Measurements from ENCODE around the gene RTP1.
"Not testable (repeated sequence)": the region's sequence is repeated elsewhere in the genome, so short reads cannot be mapped to it uniquely, and the experiment has no call there.

The RTP1 gene, protein sequence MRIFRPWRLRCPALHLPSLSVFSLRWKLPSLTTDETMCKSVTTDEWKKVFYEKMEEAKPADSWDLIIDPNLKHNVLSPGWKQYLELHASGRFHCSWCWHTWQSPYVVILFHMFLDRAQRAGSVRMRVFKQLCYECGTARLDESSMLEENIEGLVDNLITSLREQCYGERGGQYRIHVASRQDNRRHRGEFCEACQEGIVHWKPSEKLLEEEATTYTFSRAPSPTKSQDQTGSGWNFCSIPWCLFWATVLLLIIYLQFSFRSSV

DNA sequence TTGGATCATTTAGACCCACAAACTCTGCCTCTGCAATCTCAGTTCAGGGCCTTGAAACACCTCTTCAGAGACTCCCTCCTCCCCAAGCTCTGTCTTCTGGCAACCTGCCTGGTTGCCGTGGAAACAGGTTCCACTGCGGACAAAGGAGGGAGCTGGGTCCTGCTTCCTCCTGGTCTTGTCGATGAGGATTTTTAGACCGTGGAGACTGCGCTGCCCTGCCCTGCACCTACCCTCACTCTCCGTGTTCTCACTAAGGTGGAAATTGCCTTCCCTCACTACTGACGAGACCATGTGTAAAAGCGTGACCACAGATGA, at the start of gene RTP1:
TSS of gene RTP1 (plus strand) at position 152 of the 315 bp plus-strand sequence. CDS start at position 182, 30 bp downstream.
- DNase-seq: no peak

DNA sequence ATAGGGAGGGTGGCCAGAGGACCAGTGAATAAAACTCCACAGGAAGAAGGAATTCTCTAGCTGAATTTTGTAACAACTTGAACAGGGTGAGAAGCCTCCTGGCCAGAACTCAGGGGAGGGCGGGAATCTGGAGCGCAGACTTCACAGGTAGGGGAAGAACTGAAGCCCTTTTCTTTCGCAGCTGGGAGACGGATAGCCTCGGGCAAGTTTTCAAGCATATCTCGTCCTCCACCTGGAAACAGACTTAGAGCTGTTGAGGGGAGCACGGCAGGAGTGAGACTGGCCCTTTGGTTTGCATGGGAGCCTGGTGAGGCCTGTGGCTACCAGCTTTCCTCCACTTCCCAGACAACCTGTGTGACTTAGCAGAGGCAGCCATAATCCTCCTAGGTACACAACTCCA, 47.1 kb upstream of the RTP1 start:
- no peak for DNase-seq

DNA sequence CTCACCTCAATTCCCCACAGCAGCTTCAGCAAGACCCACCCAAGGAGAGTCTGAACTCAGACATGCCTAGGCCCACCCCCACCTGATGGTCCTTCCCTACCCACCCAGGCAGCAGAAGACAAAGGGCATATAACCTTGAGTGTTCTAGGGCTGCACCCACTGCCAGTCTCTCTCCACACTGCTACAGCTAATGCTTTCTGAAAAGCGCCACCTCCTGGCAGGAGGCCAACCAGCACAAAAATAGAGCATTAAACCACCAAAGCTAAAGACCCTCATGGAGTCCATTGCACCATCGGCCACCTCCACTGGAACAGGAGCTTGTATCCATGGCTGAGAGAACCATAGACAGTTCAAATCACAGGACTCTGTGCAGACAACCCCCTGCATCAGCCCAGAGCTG, 46.7 kb upstream of the RTP1 start:
- DNase-seq: peak; percentile 49

DNA sequence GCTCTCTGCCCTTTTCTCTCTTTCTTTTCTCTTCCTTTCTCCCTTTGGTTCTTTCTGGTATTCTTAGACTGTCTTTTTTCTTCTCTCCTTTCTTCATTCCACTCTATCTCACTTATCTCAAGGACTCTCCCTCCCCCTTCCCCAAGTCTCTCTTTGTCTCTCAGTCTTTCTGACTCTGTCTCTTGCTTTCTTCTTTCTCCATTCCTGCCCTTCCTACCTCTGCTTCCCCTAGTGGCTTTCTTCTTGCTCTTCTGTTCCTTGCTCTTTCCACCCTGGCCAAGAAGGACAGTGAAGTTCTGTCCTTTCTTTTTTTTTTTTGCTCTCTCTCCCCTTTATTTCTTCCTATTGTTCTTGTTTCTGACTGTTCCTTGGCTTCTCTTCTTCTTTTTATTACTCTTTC, 35.7 kb upstream of the RTP1 start:
- no peak for DNase-seq

DNA sequence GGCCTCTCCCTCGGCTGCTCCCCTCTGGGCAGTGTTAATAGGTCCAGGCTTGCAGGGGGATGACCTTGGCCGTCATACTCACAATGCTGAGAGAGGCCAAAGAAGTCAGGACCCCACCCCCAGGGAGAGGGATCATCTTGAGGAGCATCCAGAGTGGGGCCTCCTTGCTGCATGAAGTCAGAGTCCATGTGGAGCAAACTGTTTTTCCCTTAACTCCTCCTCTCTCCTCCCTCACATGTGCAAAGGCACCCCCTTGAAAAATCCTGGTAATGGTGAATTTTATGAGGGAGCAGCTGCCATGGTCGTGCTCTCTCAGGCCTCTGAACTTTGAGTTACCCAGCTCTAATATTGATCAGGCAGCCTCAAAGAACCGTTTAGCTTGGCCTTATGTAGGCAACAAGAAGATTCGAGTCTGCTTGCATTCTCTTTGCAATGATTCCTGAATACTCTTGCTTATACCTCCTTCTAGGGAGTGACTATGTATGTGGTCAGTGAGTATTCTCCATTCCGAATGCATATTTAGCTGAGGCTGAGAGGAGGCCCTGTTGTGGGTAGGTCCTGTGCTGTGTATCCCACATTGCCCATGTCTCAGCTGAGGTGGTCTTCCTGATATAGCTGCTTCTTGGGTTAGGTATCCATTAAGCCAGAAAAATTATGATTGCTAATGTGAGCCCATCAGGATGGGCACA, 34.9 kb upstream of the RTP1 start:
- DNase-seq: no peak

DNA sequence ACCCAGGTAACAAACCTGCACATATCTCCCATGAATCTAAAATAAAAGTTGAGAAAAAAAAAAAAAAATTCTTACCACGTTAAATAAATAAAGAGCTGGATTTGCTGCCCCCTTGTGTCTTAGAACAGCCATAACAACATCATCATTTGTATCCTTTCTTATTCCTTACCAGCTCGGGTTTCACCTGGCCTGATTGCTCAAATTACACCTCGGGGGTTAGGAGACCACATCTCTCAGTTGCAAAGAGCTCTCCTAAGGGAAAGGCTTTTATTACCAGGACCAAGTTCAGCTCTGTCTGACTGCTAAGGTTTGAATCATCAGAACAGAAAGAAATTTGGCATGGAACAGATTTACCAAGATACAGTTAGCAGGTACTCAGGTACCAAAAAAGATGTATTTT, 32.1 kb upstream of the RTP1 start:
- peak; percentile 21 for DNase-seq

DNA sequence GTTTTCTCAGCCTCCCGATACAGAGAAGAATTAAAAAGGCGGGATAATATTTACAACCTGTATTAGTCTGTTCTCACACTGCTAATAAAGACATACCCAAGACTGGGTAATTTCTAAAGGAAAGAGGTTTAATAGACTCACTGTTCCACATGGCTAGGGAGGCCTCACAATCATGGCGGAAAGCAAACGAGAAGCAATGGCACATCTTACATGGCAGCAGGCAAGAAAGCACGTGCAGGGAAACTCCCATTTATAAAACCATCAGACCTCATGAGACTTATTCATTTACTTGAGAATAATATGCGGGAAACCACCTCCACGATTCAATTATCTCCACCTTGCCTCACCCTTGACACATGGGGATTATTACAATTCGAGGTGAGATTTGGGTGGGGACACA, 30.5 kb upstream of the RTP1 start:
- DNase-seq: no peak

DNA sequence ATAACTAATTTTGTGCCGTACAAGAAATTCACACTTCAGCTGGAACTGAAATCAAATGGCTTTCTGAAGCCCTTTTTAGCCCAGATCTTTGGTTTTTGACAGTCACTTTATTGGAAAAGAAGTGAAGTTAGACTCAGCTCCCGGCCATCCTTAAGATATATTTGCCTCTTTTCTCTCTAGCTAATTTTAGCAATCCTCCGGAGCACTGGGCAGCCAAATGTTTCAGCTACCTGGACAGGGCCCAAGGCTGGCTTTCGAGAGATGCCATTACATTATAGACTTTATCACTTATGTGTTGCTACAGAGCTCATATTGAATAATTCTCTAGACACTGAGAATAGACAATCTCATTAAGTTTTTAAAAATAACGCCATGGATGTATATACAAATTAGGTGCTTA, 29.5 kb upstream of the RTP1 start:
- DNase-seq: no peak

DNA sequence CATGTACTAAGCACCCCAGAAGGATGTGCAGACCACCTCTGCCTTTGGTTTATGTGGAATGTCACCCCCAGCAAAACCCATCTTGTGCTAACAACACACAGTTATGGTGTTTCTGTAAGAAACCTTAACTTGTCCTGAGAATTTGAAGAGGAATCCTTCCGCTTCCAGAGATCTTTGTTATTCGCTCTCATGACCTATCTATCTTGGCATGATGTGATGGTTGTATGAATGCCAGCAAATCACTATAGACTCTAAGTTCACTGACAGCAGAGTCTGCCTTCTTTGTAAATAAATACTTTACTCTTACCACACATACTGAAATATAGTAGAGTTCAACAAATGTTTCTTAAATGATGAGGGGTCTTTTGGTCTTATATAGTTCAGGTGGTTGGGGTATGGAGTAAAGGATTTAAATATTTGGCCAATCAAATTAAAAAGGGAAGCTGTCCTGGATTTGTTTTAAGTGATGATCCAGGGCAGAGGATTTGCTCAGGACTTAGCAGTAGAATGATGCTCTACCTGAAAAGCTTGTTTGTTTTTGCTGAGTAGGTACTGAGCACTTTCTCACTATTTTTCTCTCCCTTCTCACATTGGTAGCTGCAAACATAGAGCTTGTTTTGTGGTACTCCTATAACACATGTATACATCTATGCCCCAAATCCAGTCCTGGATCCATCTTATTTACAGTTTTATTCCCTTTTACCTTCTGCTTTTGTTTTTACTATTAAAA, 27.9 kb upstream of the RTP1 start:
- DNase-seq: no peak

DNA sequence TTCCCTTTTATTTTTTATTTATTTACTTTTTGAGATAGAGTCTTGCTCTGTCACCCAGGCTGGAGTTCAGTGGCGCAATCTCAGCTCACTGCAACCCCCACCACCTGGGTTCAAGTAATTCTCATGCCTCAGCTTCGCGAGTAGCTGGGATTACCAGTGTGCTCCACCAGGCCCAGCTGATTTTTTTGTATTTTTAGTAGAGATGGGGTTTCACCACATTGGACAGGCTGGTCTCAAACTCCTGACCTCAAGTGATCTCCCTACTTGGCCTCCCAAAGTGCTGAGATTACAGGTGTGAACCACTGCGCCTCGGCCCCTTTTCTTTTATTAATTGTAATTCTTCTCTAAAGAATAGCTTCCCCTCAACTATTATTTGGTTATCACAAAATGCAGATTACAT, 26.4 kb upstream of the RTP1 start:
- DNase-seq: not testable (repeated sequence)

DNA sequence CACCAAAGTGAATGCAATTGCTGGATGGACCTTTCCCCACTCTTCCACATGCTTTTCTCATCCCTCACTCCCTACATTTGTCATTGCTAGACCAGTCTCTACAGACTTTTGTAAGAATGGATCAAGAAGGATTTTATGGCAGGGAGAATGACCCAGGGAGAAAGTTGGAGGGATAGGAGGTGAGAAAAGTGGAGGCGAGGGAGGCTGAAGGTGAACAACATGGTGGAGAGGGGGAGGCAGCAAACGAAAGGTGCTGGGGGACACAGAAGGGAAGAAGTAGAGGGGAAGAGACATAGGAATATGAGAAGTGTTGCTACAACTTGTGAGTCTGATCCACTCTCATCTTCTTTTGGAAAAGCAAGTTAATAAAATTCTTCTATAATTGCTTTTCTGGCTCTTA, 24.4 kb upstream of the RTP1 start:
- no peak for DNase-seq

DNA sequence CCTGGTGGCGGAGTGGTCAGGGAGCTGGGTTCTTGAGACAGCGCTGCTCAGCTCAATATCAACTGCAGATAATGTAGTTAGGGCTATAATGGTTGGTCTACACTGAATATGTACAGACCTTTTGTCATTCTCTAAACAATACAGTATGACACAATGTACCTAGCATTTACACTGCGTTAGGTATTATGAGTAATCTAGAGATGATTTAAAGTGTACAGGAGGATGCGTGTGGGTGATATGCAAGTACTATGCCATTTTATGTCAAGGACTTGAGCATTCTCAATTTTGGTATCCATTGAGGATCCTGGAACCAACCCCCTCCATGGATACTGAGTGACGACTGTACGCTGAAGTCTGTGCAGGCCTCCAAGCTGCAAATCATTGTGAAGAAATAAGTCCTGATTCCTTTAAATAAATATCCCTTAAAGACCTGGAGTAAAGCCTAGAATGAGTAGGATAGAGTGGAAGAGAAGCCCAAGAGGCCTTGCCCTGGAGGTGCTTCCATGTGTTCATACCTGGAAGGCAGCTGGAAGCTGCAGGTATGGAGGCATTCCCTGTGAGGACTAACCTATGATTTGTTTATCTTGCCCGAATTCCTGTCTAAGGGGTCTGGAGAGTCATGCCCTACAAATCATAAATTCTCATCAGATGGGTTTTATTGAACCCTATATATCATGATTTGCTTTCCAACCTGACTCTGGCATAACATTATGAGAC, 15.7 kb upstream of the RTP1 start:
- DNase-seq: no peak

DNA sequence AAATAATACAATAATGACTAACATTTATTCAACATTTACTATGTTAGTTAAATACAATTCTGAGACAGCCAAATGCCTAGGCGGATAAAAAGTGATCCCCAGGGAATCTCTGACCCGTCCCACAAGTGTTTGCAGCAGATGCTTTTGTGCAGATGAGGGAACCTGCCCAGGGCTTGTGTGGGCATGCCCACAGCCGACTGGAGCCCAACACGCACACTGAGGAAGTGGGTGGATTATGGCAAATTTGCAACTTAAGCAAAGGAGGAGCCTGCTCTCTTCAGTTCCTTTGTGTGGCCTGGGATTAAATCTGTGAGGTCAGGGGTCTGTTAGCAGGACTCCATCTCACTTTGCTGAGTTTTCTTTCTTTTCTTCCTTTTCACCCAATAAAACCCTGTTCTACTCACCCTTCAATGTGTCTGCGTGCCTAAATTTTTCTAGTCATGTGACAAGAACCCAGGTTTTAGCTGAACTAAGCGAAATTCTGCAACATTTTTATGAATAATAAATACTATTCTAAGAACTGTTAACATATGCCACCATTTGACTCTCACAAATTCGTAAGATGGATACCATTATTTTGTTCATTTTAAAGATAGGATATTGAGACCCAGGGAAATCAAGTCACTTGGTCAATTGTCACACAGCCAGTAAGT, 13.9 kb upstream of the RTP1 start:
- DNase-seq: no peak

DNA sequence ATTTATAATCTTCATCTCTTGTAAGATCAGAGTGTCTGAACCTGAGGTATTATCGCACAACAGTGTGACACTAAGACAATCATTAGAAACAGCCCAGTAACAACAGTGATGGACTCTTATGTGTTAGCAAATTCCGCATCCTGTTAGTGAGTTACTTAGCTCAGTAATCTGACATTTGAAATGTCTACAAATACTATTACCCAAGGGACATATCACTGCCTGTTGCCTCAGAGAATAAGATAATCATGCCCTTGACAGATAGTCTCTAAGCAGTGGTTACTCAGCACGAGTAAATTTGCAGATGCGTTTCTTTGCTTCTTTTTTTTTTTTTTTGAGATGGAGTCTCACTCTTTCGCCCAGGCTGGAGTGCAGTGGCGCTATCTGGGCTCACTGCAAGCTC, 13.4 kb upstream of the RTP1 start:
- no peak for DNase-seq

DNA sequence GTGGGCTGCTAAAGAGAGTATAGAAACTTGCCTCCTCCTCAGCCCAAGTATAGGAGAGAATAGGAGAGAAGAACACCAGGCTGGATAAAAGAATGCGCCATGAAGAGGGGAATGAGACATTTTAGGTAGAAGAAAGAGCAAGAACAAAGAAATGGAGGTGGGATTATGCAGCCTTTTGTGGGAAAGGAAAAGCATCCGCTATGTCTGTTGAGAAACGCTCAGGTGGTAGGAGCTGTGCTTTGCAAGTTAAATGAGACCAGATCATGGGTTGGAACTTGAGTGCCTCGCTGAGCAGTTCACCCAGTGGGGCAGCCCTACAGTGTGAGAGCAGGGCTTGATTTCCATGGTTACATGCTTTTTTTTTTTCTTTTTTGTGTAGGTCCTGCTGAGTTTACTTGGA, 11.5 kb upstream of the RTP1 start:
- no peak for DNase-seq

DNA sequence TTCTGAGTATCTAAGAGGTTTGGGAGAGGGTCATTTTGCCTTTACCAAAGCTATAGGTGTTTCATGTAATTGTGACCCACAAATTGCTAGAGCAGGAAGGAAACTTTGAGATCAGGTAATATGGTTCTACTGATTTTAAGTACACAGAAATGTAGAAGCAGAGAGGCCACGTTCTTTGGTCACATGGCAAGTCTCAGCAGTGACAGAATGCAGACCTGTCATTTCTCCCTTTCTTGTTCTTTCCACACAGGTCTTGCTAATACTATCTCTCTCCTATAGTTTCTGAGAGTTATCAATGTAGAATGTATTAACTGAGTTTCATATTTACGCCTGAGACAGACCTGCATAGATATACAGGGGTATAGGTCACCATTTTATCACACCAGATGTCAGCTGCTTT, 10.9 kb upstream of the RTP1 start:
- DNase-seq: no peak

DNA sequence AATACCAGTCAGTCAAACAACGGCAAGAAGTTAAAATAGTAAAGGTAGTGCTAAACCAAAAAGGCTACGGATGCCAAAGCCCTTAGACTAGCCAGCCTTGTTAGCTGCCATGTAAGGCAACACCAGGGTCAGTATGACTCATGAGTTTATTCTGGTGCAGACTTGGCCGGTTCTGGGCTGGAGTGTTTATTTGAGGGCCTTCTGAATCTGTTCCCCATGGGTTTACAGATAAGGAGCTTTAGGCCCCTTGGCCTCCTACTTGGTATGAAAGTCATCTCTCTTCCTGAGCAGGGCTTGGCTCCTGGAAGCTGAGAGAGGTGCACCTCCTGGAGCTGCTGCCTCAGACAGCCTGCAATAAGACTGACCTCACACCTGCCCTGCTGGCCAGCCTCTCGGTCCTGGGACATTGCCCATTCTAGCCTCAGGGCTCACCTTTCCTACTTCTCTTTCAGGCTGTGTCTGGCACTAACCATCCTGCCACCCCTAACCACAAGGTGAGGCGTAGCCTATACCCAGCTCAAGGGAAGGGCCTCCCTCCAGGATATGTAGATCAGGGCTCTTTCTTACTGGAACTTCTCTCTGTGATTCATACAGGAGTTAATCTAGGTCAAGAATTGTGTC, 10.4 kb upstream of the RTP1 start:
- DNase-seq: no peak

DNA sequence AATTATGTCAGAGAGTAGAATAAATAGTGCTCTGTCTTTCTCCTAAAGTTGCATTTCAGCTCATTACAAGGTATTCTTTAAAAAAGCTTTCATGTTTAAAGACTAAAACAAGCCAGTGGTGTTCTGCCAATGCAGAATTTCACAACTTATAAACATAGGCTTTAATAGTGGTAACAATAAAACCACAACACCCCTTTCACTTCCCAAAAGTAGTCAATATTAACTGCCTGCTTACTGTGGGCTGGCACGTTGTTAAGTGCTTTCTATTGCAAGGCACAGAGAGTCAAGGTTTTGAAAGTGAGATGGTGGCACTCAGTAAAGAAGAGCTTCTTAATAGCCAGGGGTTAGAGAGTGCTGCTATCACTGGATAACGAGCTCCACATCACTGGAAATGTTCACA, 8.4 kb upstream of the RTP1 start:
- DNase-seq: no peak

DNA sequence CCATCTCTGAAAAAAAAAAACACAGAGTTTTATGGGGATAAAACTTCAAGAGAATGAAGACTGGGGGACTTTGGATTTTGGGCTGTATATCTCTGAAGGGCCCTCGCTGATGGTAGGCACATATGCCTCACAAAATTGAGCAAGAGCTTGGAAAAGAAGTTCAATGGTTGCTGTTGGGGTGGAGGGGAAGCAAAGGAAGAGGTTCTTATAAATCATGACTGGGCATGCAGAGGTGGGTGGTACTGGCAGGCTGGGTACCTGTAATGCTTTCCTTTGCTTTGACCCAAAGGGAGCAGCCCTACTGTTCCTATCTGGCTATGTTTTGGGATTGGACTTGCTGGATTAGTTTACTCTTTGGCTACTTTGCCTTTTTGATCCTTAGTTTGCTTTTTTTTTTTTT, 6.0 kb upstream of the RTP1 start:
- no peak for DNase-seq

DNA sequence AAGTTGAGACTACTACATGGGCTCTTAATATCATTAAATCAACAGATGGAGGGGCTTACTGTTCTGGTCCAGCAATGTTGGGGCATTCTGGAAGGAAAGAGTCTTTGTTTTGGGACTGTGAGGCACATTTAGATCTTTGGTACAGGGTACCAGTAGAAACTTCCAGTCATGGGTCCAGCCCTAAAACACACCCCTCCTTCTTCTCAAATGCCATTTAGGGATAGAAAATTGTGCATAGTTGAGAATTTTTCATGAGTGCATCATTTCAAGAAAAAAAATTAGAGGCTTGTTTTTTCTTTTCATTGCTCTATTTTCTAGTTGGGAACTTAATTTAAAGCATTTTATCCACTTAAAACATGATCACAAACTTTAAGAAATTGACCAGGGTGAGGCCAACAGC, 4.1 kb upstream of the RTP1 start:
- DNase-seq: no peak

DNA sequence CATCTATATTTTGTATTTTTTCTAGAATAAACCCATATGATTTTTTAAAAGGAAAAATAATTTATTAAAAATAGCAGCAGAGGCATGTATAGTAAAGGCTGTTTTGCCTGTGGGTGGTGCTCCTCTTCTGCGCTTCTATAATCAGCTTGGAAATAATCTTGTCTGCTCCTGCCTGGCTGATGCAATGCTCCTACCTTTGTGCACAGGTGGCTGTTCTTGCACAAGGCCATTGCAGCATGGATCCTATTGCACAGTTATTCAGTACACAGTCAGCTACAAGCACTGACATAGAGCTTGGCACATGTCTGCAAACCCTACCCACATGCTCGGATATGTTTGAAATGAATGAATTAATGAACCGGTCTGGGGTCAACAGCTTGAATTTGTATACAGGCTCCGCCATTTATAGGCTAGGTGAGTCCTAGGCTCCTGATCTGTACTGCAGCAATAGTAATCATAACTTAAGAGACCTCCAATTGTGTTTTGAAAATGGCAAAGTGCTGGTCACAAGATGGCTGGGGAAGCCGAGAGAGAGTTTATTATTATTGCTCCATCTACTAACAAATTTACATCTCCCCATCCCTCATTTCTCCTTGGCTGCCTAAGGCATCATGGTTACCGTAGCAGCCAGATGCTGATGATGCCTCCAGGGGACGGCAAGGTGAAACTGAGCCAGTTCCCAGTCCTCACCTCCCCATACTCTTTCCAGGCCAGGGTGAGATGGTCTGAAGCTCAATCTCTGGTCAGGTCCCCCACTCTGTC, 532 bp upstream of the RTP1 start:
- DNase-seq: no peak

DNA sequence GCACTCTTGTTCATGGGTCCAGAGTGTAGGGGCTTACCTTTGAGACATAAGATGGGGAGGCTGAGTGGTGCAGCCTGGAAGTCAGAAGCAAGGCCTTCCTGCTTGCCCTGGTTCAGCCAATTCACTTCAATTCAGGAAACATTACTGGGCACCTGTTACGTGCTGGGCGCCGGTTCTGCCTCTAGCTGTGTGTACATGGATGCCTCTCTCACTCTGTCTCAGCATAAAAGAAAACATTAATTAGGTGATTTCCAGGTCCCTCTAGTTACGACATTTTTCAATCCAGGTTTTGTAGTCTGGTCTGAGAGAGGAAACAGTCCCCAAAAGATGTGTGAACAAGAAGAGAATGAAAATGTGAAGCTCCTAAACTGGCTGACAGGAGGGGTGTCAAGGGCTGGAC, 1.2 kb downstream of the RTP1 start:
- no peak for DNase-seq
